Measurements from ENCODE around the gene TNFRSF13B.
"Not testable (repeated sequence)": the region's sequence is repeated elsewhere in the genome, so short reads cannot be mapped to it uniquely, and the experiment has no call there.

Gene TNFRSF13B

DNA sequence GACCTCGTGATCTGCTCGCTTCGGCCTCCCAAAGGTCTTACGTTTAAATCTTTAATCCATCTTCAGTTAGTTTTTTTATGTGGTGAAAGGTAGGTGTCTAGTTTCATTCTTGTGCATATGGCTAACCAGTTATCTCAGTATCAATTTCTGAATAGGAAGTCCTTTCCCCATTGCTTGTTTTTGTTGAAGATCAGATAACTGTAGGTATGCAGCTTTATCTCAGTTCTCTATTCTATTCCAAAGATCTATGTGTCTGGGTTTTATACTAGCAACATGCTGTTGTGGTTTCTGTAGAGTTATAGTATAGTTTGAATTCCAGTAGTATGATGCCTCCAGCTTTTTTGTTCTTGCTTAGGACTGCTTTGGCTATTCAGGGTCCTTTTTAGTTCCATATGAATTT, 65.2 kb downstream of the TNFRSF13B start:
- no peak overlapping the region for H3K9ac ChIP-seq (ENCODE audit: low read length)
- H2AFZ ChIP-seq (ENCODE audit: low read length) = no peak overlapping the region
- H3K9me3 ChIP-seq (ENCODE audit: low read length) = no peaks in the 10 kb centered on the region
- no peaks in the 10 kb centered on the region for H3F3A ChIP-seq (ENCODE audit: insufficient read depth, low read length)
- H3K36me3 ChIP-seq (ENCODE audit: insufficient read depth, low read length) = no peaks in the 10 kb centered on the region
- no peak for TF ChIP-seq EZH2 (IDR thresholded peaks at IDR 0.05; ENCODE audit: borderline replicate concordance, low read length)
- TF ChIP-seq, protein P1, sequence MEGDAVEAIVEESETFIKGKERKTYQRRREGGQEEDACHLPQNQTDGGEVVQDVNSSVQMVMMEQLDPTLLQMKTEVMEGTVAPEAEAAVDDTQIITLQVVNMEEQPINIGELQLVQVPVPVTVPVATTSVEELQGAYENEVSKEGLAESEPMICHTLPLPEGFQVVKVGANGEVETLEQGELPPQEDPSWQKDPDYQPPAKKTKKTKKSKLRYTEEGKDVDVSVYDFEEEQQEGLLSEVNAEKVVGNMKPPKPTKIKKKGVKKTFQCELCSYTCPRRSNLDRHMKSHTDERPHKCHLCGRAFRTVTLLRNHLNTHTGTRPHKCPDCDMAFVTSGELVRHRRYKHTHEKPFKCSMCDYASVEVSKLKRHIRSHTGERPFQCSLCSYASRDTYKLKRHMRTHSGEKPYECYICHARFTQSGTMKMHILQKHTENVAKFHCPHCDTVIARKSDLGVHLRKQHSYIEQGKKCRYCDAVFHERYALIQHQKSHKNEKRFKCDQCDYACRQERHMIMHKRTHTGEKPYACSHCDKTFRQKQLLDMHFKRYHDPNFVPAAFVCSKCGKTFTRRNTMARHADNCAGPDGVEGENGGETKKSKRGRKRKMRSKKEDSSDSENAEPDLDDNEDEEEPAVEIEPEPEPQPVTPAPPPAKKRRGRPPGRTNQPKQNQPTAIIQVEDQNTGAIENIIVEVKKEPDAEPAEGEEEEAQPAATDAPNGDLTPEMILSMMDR (IDR thresholded peaks at IDR 0.05; ENCODE audit: low read length) = no peak
- H3K4me1 ChIP-seq (ENCODE audit: insufficient read depth, low read length, severe bottlenecking) = no peaks in the 10 kb centered on the region
- H4K20me1 ChIP-seq (ENCODE audit: insufficient read depth, low read length) = no peaks in the 10 kb centered on the region
- H3K27ac ChIP-seq (ENCODE audit: low read depth, low read length, poor library complexity, severe bottlenecking) = no peak overlapping the region
- H3K79me2 ChIP-seq (ENCODE audit: insufficient read depth, low read length) = no peaks in the 10 kb centered on the region
- H3K4me3 ChIP-seq (ENCODE audit: low read depth, low read length, poor library complexity, severe bottlenecking) = no peak overlapping the region
- no peak overlapping the region for H3K4me2 ChIP-seq (ENCODE audit: low read length)
- no peaks in the 10 kb centered on the region for H3K9me2 ChIP-seq (ENCODE audit: low read depth, low read length)
- H3K27me3 ChIP-seq (ENCODE audit: insufficient read depth, low read length) = 0 out of 2 replicates have a peak, but pooled peaks cover 3% of the 10 kb centered on the region

DNA sequence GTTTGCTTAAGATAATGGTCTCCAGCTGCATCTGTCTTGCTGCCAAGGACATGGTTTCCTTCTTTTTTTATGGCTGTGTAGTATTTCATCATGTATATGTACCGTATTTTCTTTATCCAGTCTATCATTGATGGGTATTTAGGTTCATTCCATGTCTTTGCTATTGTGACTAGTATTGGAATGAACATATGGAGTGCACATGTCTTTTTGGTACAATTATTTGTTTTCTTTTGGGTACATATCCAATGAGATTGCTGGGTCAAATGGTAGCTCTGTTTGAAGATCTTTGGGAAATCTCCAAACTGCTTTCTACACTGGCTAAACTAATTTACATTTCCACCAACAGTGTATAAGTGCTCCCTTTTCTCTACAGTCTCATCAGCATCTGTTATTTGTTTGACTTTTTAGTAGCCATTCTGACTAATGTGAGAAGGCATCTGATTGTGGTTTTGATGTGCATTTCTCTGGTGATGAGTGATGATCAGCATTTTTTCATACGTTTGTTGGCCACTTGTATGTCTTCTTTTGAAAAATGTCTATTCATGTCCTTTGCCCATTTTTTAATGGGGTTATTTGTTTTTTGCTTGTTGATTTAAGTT, 66.2 kb downstream of the TNFRSF13B start:
- no peak overlapping the region for H3K27ac ChIP-seq (ENCODE audit: low read depth, low read length, poor library complexity, severe bottlenecking)
- no peaks in the 10 kb centered on the region for H3K4me1 ChIP-seq (ENCODE audit: insufficient read depth, low read length, severe bottlenecking)
- no peak overlapping the region for H3K9ac ChIP-seq (ENCODE audit: low read length)
- TF ChIP-seq, protein P1 (IDR thresholded peaks at IDR 0.05; ENCODE audit: low read length) = no peak
- no peak for TF ChIP-seq EZH2 (IDR thresholded peaks at IDR 0.05; ENCODE audit: borderline replicate concordance, low read length)
- H3K27me3 ChIP-seq (ENCODE audit: insufficient read depth, low read length) = 0 out of 2 replicates have a peak, but pooled peaks cover 3% of the 10 kb centered on the region
- no peaks in the 10 kb centered on the region for H3F3A ChIP-seq (ENCODE audit: insufficient read depth, low read length)
- no peaks in the 10 kb centered on the region for H3K79me2 ChIP-seq (ENCODE audit: insufficient read depth, low read length)
- H2AFZ ChIP-seq (ENCODE audit: low read length) = no peak overlapping the region
- H3K9me3 ChIP-seq (ENCODE audit: low read length) = no peaks in the 10 kb centered on the region
- H3K36me3 ChIP-seq (ENCODE audit: insufficient read depth, low read length) = no peaks in the 10 kb centered on the region
- no peak overlapping the region for H3K4me3 ChIP-seq (ENCODE audit: low read depth, low read length, poor library complexity, severe bottlenecking)
- H4K20me1 ChIP-seq (ENCODE audit: insufficient read depth, low read length) = no peaks in the 10 kb centered on the region
- H3K4me2 ChIP-seq (ENCODE audit: low read length) = no peak overlapping the region
- no peaks in the 10 kb centered on the region for H3K9me2 ChIP-seq (ENCODE audit: low read depth, low read length)

DNA sequence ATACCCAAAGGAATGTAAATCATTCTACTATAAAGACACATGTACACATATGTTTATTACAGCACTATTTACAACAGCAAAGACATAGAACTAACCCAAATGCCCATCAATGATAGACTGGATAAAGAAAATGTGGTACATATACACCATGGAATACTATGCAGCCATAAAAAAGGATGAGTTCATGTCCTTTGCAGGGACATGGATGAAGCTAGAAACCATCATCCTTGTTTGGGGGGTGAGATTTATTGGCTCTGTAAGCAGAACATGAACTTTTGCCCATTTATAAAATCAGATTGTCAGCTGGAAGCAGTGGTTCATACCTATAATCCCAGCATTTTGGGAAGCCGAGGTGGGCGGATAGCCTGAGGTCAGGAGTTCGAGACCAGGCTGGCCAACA, 68.8 kb downstream of the TNFRSF13B start:
- not testable (repeated sequence) for H3K9me3 ChIP-seq (ENCODE audit: low read length); H3K27me3 ChIP-seq (ENCODE audit: insufficient read depth, low read length); H2AFZ ChIP-seq (ENCODE audit: low read length); H3K27ac ChIP-seq (ENCODE audit: low read depth, low read length, poor library complexity, severe bottlenecking); H3K4me1 ChIP-seq (ENCODE audit: insufficient read depth, low read length, severe bottlenecking); H3K36me3 ChIP-seq (ENCODE audit: insufficient read depth, low read length); H3F3A ChIP-seq (ENCODE audit: insufficient read depth, low read length); H3K9ac ChIP-seq (ENCODE audit: low read length); H3K4me3 ChIP-seq (ENCODE audit: low read depth, low read length, poor library complexity, severe bottlenecking); H3K79me2 ChIP-seq (ENCODE audit: insufficient read depth, low read length); H3K9me2 ChIP-seq (ENCODE audit: low read depth, low read length); H4K20me1 ChIP-seq (ENCODE audit: insufficient read depth, low read length); H3K4me2 ChIP-seq (ENCODE audit: low read length)

DNA sequence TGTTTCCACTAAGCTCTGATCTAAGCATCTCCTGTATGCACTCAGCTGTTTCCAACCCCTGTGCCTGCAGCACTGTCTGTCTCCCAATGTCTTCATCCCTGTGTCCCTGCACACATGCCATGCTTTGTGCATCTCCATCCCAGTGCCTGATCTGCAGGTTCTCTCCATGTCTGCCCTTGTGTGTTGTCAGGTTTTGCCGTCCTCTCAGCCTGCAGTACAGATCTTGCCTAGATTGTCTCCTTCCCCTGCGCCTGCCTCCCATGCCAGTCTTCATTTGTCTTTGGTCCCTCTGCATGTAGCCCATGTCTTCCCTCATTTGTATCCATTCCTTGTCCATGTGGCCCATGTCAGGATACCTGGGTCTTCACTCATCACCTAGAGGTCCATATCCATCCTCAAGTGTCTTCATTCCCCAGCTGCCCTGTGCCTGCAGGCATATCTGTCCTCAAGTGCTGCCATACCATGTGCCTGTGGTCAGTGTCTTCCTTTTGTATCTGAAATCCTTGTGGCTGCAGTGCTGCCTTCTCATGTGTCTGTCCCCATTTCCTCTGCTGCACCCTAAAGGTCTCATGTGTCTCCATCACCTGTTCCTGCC, 71.5 kb downstream of the TNFRSF13B start:
- Histone ChIP-seq H3K4me3 (ENCODE audit: low read depth, low read length, poor library complexity, severe bottlenecking) (no peak overlapping the region), H3K27me3 (ENCODE audit: insufficient read depth, low read length) (0 out of 2 replicates have a peak, but pooled peaks cover 3% of the 10 kb centered on the region), H3K27ac (ENCODE audit: low read depth, low read length, poor library complexity, severe bottlenecking) (no peak overlapping the region), H3K9me3 (ENCODE audit: low read length) (no peaks in the 10 kb centered on the region), H3K4me2 (ENCODE audit: low read length) (no peak overlapping the region), H3K9me2 (ENCODE audit: low read depth, low read length) (no peaks in the 10 kb centered on the region), H4K20me1 (ENCODE audit: insufficient read depth, low read length) (no peaks in the 10 kb centered on the region), H3F3A (ENCODE audit: insufficient read depth, low read length) (no peaks in the 10 kb centered on the region), H3K79me2 (ENCODE audit: insufficient read depth, low read length) (no peaks in the 10 kb centered on the region), H3K4me1 (ENCODE audit: insufficient read depth, low read length, severe bottlenecking) (no peaks in the 10 kb centered on the region), H3K36me3 (ENCODE audit: insufficient read depth, low read length) (no peaks in the 10 kb centered on the region), H3K9ac (ENCODE audit: low read length) (no peak overlapping the region), H2AFZ (ENCODE audit: low read length) (no peak overlapping the region)
- TF ChIP-seq, protein P1 (IDR thresholded peaks at IDR 0.05; ENCODE audit: low read length) = no peak
- no peak for TF ChIP-seq EZH2 (IDR thresholded peaks at IDR 0.05; ENCODE audit: borderline replicate concordance, low read length)

DNA sequence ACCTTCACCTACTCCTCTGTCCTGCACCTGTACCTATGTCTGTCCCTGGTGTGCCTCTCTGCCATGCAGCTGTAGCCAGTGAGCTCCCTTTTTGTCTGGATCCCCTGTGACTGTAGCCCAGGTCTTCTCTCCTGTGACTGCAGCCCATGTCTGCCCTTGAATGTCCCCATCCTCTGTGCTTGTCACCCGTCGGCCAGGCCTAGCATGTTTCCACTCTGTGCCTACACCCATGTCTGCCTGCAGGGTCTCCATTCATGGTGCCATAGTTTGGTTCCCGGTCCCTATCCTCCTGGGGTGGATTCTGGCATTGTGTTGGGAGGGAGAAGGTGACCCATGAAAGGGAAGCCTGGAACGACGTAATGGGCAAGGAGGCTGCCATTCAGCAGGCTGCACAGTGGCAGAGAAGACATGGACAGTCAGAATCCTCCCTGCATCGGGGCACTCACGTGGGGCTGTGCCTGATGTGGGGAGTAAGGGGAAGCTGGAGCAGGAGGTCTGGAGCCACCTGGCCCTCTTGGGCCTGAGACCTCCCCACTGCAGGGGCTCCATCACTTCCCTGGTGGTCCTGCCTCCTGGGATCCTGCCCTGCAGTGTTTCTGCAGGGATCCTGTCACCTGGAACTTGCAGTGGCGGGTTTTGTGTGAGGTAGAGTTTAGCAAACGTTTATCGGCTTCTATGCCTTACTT, 74.6 kb downstream of the TNFRSF13B start:
- not testable (repeated sequence) for H3K4me3 ChIP-seq (ENCODE audit: low read depth, low read length, poor library complexity, severe bottlenecking); H3K27ac ChIP-seq (ENCODE audit: low read depth, low read length, poor library complexity, severe bottlenecking); H2AFZ ChIP-seq (ENCODE audit: low read length); H4K20me1 ChIP-seq (ENCODE audit: insufficient read depth, low read length); H3K36me3 ChIP-seq (ENCODE audit: insufficient read depth, low read length); H3K4me2 ChIP-seq (ENCODE audit: low read length); H3K9me2 ChIP-seq (ENCODE audit: low read depth, low read length); H3K4me1 ChIP-seq (ENCODE audit: insufficient read depth, low read length, severe bottlenecking); H3K27me3 ChIP-seq (ENCODE audit: insufficient read depth, low read length); H3F3A ChIP-seq (ENCODE audit: insufficient read depth, low read length); H3K9ac ChIP-seq (ENCODE audit: low read length); H3K9me3 ChIP-seq (ENCODE audit: low read length); H3K79me2 ChIP-seq (ENCODE audit: insufficient read depth, low read length)
